ENCODE measurements around the gene DEFB132. TPM values are rescaled to one million over a fixed set of nuclear protein-coding genes. Genes with fewer than 3 reads are reported as not detected.

DEFB132 gene
- total RNA-seq, 1 donor from 2014 or later: not detected

DNA sequence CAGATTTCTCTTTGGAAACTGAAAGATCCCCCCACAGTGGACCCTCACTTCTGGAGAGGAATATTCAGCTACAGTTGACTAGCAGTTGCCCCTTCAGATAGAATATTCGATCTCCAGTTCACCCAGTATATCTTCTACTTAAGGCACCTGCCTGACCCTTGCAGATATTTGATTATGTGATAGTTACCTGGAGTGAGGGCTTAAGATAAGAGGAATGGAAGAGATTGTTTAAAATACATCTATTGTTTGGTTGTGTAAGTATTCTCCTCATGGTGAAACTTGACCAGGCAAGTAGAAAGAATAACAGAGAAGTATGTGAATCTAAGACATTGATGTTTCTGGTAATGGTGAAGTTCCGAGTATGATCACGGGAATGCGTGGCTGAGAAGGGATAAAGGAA, 38.3 kb downstream of the DEFB132 start:
- H3K4me1 Mint-ChIP-seq (ENCODE audit: unreplicated experiment): peaks cover 25% of the 10 kb centered on the region
- H3K9me3 Mint-ChIP-seq: no peaks in the 10 kb centered on the region
- peaks cover 4% of the 10 kb centered on the region for H3K27me3 Mint-ChIP-seq
- peak overlapping the region; percentile 73 for H3K27ac Mint-ChIP-seq
- peaks cover 12% of the 10 kb centered on the region for H3K36me3 Mint-ChIP-seq
- peak overlapping the region; percentile 84 for H3K4me3 Mint-ChIP-seq
- TF ChIP-seq CTCF (conservative IDR thresholded peaks at IDR 0.05): no peak
- DNase-seq (ENCODE audit: extremely low spot score, unreplicated experiment): no peak

GRCh38 chr20:297098-297924, 39.8 kb downstream of the DEFB132 start, which contains the start of gene ZCCHC3:
TSS of gene ZCCHC3 (plus strand) at chr20:297570. CDS start at chr20:297587, 17 bp downstream.
- TF ChIP-seq CTCF (conservative IDR thresholded peaks at IDR 0.05): peak; percentile 33
- Mint-ChIP-seq H3K36me3 (peaks cover 15% of the 10 kb centered on the region), H3K4me3 (peak within 1 kb of the TSS; percentile 98), H3K27ac (peak within 1 kb of the TSS; percentile 98), H3K4me1 (ENCODE audit: unreplicated experiment) (peaks cover 38% of the 10 kb centered on the region), H3K27me3 (peaks cover 4% of the 10 kb centered on the region), H3K9me3 (no peaks in the 10 kb centered on the region)
- peak; percentile 89 for DNase-seq (ENCODE audit: extremely low spot score, unreplicated experiment)

DNA sequence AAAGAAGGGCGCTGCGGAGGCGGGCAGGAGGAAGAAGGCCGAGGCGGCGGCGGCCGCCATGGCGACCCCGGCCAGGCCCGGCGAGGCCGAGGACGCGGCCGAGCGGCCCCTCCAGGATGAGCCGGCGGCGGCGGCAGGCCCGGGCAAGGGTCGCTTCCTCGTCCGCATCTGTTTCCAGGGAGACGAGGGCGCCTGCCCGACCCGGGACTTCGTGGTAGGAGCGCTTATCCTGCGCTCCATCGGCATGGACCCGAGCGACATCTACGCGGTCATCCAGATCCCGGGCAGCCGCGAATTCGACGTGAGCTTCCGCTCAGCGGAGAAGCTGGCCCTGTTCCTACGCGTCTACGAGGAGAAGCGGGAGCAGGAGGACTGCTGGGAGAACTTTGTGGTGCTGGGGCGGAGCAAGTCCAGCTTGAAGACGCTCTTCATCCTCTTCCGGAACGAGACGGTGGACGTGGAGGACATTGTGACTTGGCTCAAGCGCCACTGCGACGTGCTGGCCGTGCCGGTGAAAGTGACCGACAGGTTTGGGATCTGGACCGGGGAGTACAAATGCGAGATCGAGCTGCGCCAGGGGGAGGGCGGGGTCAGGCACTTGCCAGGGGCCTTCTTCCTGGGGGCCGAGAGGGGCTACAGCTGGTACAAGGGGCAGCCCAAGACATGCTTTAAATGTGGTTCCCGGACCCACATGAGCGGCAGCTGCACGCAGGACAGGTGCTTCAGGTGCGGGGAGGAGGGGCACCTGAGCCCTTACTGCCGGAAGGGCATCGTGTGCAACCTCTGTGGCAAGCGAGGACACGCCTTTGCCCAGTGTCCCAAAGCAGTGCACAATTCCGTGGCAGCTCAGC, 40.6 kb downstream of the DEFB132 start:
- Mint-ChIP-seq H3K27ac (peak overlapping the region; percentile 93), H3K36me3 (peaks cover 20% of the 10 kb centered on the region), H3K27me3 (peaks cover 4% of the 10 kb centered on the region), H3K9me3 (no peaks in the 10 kb centered on the region), H3K4me3 (peak overlapping the region; percentile 98), H3K4me1 (ENCODE audit: unreplicated experiment) (peaks cover 40% of the 10 kb centered on the region)
- DNase-seq (ENCODE audit: extremely low spot score, unreplicated experiment): no peak
- TF ChIP-seq CTCF (conservative IDR thresholded peaks at IDR 0.05): no peak

GRCh38 chr20:298776-299391, 41.4 kb downstream of the DEFB132 start:
- H3K27ac Mint-ChIP-seq: peak overlapping the region; percentile 93

More at GRCh38 chr20:298776-299391, 41.4 kb downstream of the DEFB132 start:
- H3K4me1 Mint-ChIP-seq (ENCODE audit: unreplicated experiment): peaks cover 40% of the 10 kb centered on the region
- peak overlapping the region; percentile 98 for H3K4me3 Mint-ChIP-seq
- H3K36me3 Mint-ChIP-seq: peaks cover 22% of the 10 kb centered on the region
- no peak for TF ChIP-seq CTCF (conservative IDR thresholded peaks at IDR 0.05)
- peaks cover 4% of the 10 kb centered on the region for H3K27me3 Mint-ChIP-seq
- H3K9me3 Mint-ChIP-seq: no peaks in the 10 kb centered on the region
- DNase-seq (ENCODE audit: extremely low spot score, unreplicated experiment): no peak
